T-cell (primary cell): ENCODE data around the gene ZNF185. TPM values are rescaled to one million over a fixed set of nuclear protein-coding genes. Genes with fewer than 3 reads are reported as not detected.

Experiments
- ATAC-seq, 4 experiments: fragments of 200-7000 bp in 3 of 4; fragments of 150-1000 bp in 1 of 4; cut with Tn5 transposase; replicated peaks in 1 of 4; 1 replicate in 3 of 4; 2 replicates in 1 of 4; pipeline ENCODE4 v1.10.0; 2021; ENCODE audit warnings: moderate library complexity in 3 of 4, mild to moderate bottlenecking in 2 of 4, moderate number of reproducible peaks in 1 of 4
- CTCF ChIA-PET, 2 donors: fragments of 300-600 bp; sonication (Branson Sonifier 250); formaldehyde crosslinking; loops; one replicate each; lab custom pipeline; 2022; ENCODE audit warnings: antibody characterized with exemption in 2 of 2; lab: Charles Lee
- POLR2A ChIA-PET, 2 donors: fragments of 300-600 bp; sonication (Branson Sonifier 250); formaldehyde crosslinking; loops; one replicate each; lab custom pipeline; 2022; ENCODE audit warnings: antibody characterized with exemption in 2 of 2; lab: Charles Lee
- DNase-seq, 35 experiments: peaks; one replicate each; pipeline versions ENCODE4 v3.0.0 to v3.0.0-alpha.2; 2013 to 2023
- H3K27ac ChIP-seq: one replicate; pipeline ENCODE4 v1.5.1; 2013; ENCODE audit warnings: low read length
- H3K27me3 ChIP-seq, 2 experiments: replicated peaks in 1 of 2; 1 replicate in 1 of 2; 2 replicates in 1 of 2; pipeline versions ENCODE4 v1.6.1 to v1.7.0; 2013; ENCODE audit warnings: low read length in 1 of 2, mixed read lengths in 1 of 2; ENCODE audit not compliant: control insufficient read depth in 2 of 2, insufficient read depth in 2 of 2; ENCODE audit errors: extremely low read depth in 1 of 2
- H3K36me3 ChIP-seq, 2 donors: 1 replicate in 1 of 2; 2 replicates in 1 of 2; pipeline versions ENCODE4 v1.6.1 to v1.7.0; 2013; ENCODE audit warnings: low read length in 1 of 2; ENCODE audit not compliant: control insufficient read depth in 2 of 2, insufficient read depth in 1 of 2; ENCODE audit errors: extremely low read depth in 1 of 2
- H3K4me1 ChIP-seq, 2 experiments: 1 replicate in 1 of 2; 2 replicates in 1 of 2; pipeline versions ENCODE4 v1.6.1 to v1.7.0; 2013; ENCODE audit warnings: low read length in 2 of 2, mixed read lengths in 1 of 2; ENCODE audit not compliant: insufficient read depth in 2 of 2, control insufficient read depth in 1 of 2; ENCODE audit errors: extremely low read depth in 1 of 2
- H3K4me3 ChIP-seq, 2 donors: 1 replicate in 1 of 2; 2 replicates in 1 of 2; pipeline versions ENCODE4 v1.5.1 to v1.7.0; 2013; ENCODE audit warnings: mild to moderate bottlenecking in 2 of 2, low read length in 1 of 2, moderate library complexity in 1 of 2; ENCODE audit not compliant: control insufficient read depth in 1 of 2; ENCODE audit errors: extremely low read depth in 1 of 2
- H3K9me3 ChIP-seq: 2 replicates; pipeline ENCODE4 v1.7.0; 2013
- H3K27ac Mint-ChIP-seq, 2 donors: one replicate each; pipeline ENCODE4 v1.8.0; 2020 to 2021; ENCODE audit warnings: mild to moderate bottlenecking in 2 of 2, mixed read lengths in 2 of 2
- H3K27me3 Mint-ChIP-seq, 2 donors: one replicate each; pipeline ENCODE4 v1.8.0; 2021 to 2022; ENCODE audit warnings: mixed read lengths in 2 of 2
- H3K36me3 Mint-ChIP-seq: one replicate; pipeline ENCODE4 v1.8.0; 2021; ENCODE audit warnings: mixed read lengths
- H3K4me1 Mint-ChIP-seq, 3 donors: one replicate each; pipeline ENCODE4 v1.8.0; 2020 to 2022; ENCODE audit warnings: mixed read lengths in 3 of 3, mild to moderate bottlenecking in 1 of 3
- H3K4me3 Mint-ChIP-seq, 3 donors: one replicate each; pipeline ENCODE4 v1.8.0; 2020 to 2022; ENCODE audit warnings: mild to moderate bottlenecking in 3 of 3, mixed read lengths in 3 of 3, moderate library complexity in 3 of 3
- H3K9me3 Mint-ChIP-seq, 3 donors: one replicate each; pipeline ENCODE4 v1.8.0; 2020 to 2022; ENCODE audit warnings: mixed read lengths in 3 of 3
- WGBS: methylation state at CpG from one replicate; pipeline ENCODE4 v1.1.5; 2013; ENCODE audit warnings: missing lambda C conversion rate; ENCODE audit not compliant: insufficient coverage; 5-methylcytosine and 5-hydroxymethylcytosine counted together
- total RNA-seq, 35 experiments: library from RNA in 6 of 35; stranded (reverse) in 6 of 35; fragments of 120-200 nt in 1 of 35; gene quantifications; one replicate each; pipeline versions ENCODE4 v1.2.1 to v1.2.4 and lab custom pipeline; 2013 to 2026

Gene ZNF185
- total RNA-seq, 5 donors from 2014 or later (not counting 1 experiment from before 2014, with no cell fraction given): 1.9 to 3.3 (median 2.2) TPM

DNA sequence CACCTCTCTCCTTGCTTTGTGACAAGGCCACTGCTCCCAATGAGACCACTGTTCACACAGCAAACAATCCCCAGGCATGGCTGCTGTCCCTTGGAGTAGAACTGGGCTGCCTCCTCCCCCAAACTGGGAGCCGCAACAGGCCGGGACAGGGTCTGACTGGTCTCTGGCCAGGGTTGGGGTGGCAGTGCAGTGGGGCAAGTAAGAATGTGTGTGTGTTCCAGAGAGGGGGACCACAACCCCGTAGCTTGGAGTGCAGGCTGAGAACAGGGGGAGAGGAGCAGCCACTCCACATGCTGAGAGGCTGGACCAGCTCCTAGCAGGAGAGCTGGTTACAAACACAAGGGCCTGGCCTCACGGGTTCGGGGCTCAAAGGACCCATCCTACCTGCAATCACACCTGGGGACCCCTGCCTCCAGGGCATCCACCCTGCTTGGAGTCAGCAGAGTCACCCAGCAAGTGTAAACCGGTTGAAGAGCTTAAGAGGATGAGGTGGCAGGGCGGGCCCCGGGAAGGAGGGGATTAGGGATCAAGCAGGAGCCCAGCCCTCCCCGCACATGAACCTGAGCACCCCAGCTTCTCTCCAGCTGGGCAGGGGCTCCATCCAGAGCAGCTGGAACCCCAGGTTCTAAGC lies 3.8 kb upstream of the ZNF185 start:
- POLR2A ChIA-PET: no interaction called here
- Mint-ChIP-seq H3K36me3 (no peaks in the 10 kb centered on the region), H3K27me3 (peaks cover 39 to 48% of the 10 kb centered on the region in 2 donors), H3K4me1 (peaks cover 0 to 3% (median 2%) of the 10 kb centered on the region in 3 donors), H3K27ac (no peak overlapping the region), H3K4me3 (no peak overlapping the region), H3K9me3 (no peaks in the 10 kb centered on the region)
- H3K9me3 ChIP-seq: no peaks in the 10 kb centered on the region
- H3K36me3 ChIP-seq: no peaks in the 10 kb centered on the region
- H3K4me3 ChIP-seq: no peak overlapping the region
- no peak overlapping the region for H3K27ac ChIP-seq
- H3K27me3 ChIP-seq: peaks cover 0 to 53% of the 10 kb centered on the region in 2 experiments
- CTCF ChIA-PET: no interaction called here
- H3K4me1 ChIP-seq: no peaks in the 10 kb centered on the region
- no peak for DNase-seq
- no peak for ATAC-seq
- no CpG with 5 or more reads among the region's 9 CpGs for WGBS

GRCh38 chrX:152895121-152895520 lies 2.7 kb upstream of the ZNF185 start:
- WGBS: 100% methylated on average over 1 of the region's 3 CpGs
- CTCF ChIA-PET: no interaction called here

DNA sequence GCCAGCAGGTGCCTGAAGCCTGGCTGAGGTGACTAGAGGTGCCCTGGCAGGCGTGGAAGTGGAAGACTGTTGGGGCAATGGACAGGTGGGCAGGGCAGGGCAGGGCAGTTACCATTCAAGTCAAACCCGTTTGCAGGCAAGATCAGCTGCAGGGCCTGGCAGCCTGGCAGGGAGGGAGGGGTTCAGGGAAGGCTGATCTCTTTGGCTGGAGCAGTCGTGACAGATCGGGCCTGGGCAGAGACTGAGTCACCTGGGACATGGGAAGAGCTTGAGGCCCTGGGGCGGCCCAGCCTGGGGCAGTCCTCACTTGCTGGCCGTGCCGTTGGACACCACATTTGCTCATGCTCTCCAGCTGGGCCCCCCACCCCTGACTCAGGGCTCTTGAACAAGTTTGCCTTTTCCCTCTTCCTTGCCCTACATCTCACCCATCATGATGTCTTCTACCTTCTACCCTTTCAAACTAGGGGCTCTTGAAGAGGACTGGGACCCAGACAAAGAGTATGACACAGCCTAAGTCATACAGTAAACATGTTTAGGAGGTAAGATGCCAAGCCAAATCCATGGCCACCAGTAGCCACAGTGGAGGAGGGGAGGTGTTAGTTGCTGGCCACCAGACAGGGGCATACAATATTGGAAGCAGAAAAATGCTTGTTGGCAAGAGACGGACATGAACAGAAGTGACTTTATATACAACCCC lies 2.0 kb upstream of the ZNF185 start:
- Mint-ChIP-seq H3K4me1 (peaks cover 0 to 3% (median 2%) of the 10 kb centered on the region in 3 donors), H3K9me3 (no peaks in the 10 kb centered on the region), H3K4me3 (no peak overlapping the region), H3K27ac (no peak overlapping the region), H3K36me3 (no peaks in the 10 kb centered on the region), H3K27me3 (peaks cover 30 to 42% of the 10 kb centered on the region in 2 donors)
- 80% methylated on average over 6 of the region's 8 CpGs for WGBS
- DNase-seq (no peak), ATAC-seq (no peak)
- ChIA-PET CTCF (no interaction called here), POLR2A (no interaction called here)
- Histone ChIP-seq H3K36me3 (no peaks in the 10 kb centered on the region), H3K4me1 (no peaks in the 10 kb centered on the region), H3K27ac (no peak overlapping the region), H3K27me3 (peaks cover 0 to 61% of the 10 kb centered on the region in 2 experiments), H3K4me3 (no peak overlapping the region), H3K9me3 (no peaks in the 10 kb centered on the region)

More at GRCh38 chrX:152895121-152895520, 2.7 kb upstream of the ZNF185 start:
- POLR2A ChIA-PET: no interaction called here
- Histone ChIP-seq H3K4me1 (no peaks in the 10 kb centered on the region), H3K4me3 (no peak overlapping the region), H3K36me3 (no peaks in the 10 kb centered on the region), H3K27me3 (peaks cover 0 to 59% of the 10 kb centered on the region in 2 experiments), H3K9me3 (no peaks in the 10 kb centered on the region), H3K27ac (no peak overlapping the region)
- peaks cover 0 to 3% (median 2%) of the 10 kb centered on the region in 3 donors for H3K4me1 Mint-ChIP-seq
- no peak overlapping the region for H3K4me3 Mint-ChIP-seq
- no peak for ATAC-seq
- no peaks in the 10 kb centered on the region for H3K36me3 Mint-ChIP-seq
- H3K9me3 Mint-ChIP-seq: no peaks in the 10 kb centered on the region
- peaks cover 34 to 46% of the 10 kb centered on the region in 2 donors for H3K27me3 Mint-ChIP-seq
- no peak for DNase-seq
- no peak overlapping the region for H3K27ac Mint-ChIP-seq

DNA sequence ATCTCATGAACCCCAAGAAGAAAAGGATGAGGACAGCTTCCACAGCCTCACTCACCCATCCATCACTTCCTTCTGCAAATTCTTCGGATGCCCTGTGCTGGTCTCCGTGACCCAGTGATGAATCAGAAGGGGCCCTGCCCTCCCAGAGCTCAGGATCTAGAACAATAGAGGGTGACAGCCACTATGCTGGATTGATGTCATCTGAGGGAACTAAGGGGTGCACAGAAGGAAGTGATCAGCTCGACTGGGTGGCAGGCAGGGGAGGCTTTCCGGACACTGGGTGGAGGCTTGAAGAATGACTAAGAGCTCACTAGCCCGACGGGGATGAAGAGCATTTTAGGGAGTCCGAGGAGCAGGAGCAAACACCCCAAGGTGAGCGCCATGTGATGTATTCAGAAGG lies 1.4 kb upstream of the ZNF185 start:
- Histone ChIP-seq H3K36me3 (no peaks in the 10 kb centered on the region), H3K27ac (no peak overlapping the region), H3K4me3 (no peak overlapping the region), H3K27me3 (peaks cover 0 to 59% of the 10 kb centered on the region in 2 experiments), H3K9me3 (no peaks in the 10 kb centered on the region), H3K4me1 (no peaks in the 10 kb centered on the region)
- H3K27me3 Mint-ChIP-seq: peaks cover 25 to 37% of the 10 kb centered on the region in 2 donors
- ATAC-seq: no peak
- H3K36me3 Mint-ChIP-seq: no peaks in the 10 kb centered on the region
- POLR2A ChIA-PET: no interaction called here
- H3K27ac Mint-ChIP-seq: no peak overlapping the region
- CTCF ChIA-PET: no interaction called here
- WGBS: 86% methylated on average over 4 of the region's 8 CpGs
- peak overlapping the region in 1 of 3 donors; percentile 54 for H3K4me3 Mint-ChIP-seq
- H3K4me1 Mint-ChIP-seq: peaks cover 0 to 3% (median 2%) of the 10 kb centered on the region in 3 donors
- no peaks in the 10 kb centered on the region for H3K9me3 Mint-ChIP-seq
- DNase-seq: no peak

DNA sequence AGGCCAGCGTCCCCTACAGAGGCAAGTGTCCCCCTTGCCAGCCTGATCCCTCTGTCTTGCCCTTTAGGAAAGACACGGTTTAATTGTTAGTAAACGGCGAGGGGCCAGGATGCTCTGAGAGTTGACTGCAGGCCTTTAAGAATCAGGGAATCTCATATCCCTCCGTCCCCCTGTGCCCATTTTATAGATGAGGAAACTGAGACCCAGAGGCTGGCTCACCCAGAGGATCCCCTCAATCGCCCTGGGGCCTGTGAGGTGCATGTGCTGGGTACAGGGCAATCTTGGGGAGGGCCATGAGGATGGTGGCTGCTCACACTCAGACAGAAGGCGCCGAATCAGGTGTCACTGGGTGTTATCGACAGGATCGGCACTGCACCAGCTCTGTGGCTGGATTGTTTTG lies 575 bp downstream of the ZNF185 start:
- peak overlapping the region in 1 of 3 donors; percentile 20 for H3K4me3 Mint-ChIP-seq
- POLR2A ChIA-PET: no interaction called here
- ATAC-seq: no peak
- DNase-seq: no peak
- no peak overlapping the region for H3K27ac Mint-ChIP-seq
- no peaks in the 10 kb centered on the region for H3K36me3 Mint-ChIP-seq
- H3K27me3 Mint-ChIP-seq: peaks cover 30 to 32% of the 10 kb centered on the region in 2 donors
- Histone ChIP-seq H3K4me3 (no peak overlapping the region), H3K4me1 (no peaks in the 10 kb centered on the region), H3K27me3 (peaks cover 0 to 54% of the 10 kb centered on the region in 2 experiments), H3K9me3 (no peaks in the 10 kb centered on the region), H3K27ac (no peak overlapping the region), H3K36me3 (no peaks in the 10 kb centered on the region)
- CTCF ChIA-PET: no interaction called here
- H3K4me1 Mint-ChIP-seq: peaks cover 0 to 3% (median 2%) of the 10 kb centered on the region in 3 donors
- no CpG with 5 or more reads among the region's 10 CpGs for WGBS
- no peaks in the 10 kb centered on the region for H3K9me3 Mint-ChIP-seq

- ATAC-seq: no peak
- no peak overlapping the region for H3K4me3 Mint-ChIP-seq
These were observed 1.4 kb downstream of the ZNF185 start for GRCh38 chrX:152899111-152899873.

More at GRCh38 chrX:152899111-152899873, 1.4 kb downstream of the ZNF185 start:
- Mint-ChIP-seq H3K4me1 (peaks cover 0 to 3% (median 2%) of the 10 kb centered on the region in 3 donors), H3K9me3 (no peaks in the 10 kb centered on the region), H3K27ac (no peak overlapping the region), H3K36me3 (no peaks in the 10 kb centered on the region), H3K27me3 (peaks cover 30% of the 10 kb centered on the region in 2 donors)
- 100% methylated on average over 1 of the region's 16 CpGs for WGBS
- Histone ChIP-seq H3K27ac (no peak overlapping the region), H3K9me3 (no peaks in the 10 kb centered on the region), H3K36me3 (no peaks in the 10 kb centered on the region), H3K27me3 (peaks cover 0 to 56% of the 10 kb centered on the region in 2 experiments), H3K4me3 (no peak overlapping the region), H3K4me1 (peaks cover 0 to under 1% of the 10 kb centered on the region in 2 experiments)
- ChIA-PET POLR2A (interaction anchor here in 1 of 2 donors (0.6 kb wide), 1 partner anchor 681 kb away, joined by 4 read pairs; no protein-coding TSS in a partner anchor), CTCF (no interaction called here)
- no peak for DNase-seq
